Measurements from ENCODE around the gene JUN. TPM values are rescaled to one million over a fixed set of nuclear protein-coding genes. Genes with fewer than 3 reads are reported as not detected.

Gene JUN
- total and polyA plus RNA-seq, 12 donors, result 47.0 to 209 (median 78.0) TPM

GRCh38 chr1:58827298-58827697, 43.5 kb upstream of the JUN start:
- Histone ChIP-seq H3K4me1 (peaks cover 0 to 22% (median 9%) of the 10 kb centered on the region in 9 donors), H3K9me3 (peaks cover 0 to 25% (median 9%) of the 10 kb centered on the region in 11 donors), H3K27ac (no peak overlapping the region), H3K4me3 (no peak overlapping the region), H3K27me3 (no peaks in the 10 kb centered on the region), H3K36me3 (no peaks in the 10 kb centered on the region)
- DNase-seq, result no peak
- intact Hi-C loops (cut with DNase I), result no loop called here
- no peak for TF ChIP-seq CTCF (IDR thresholded peaks at IDR 0.05)
- ATAC-seq, result no peak

DNA sequence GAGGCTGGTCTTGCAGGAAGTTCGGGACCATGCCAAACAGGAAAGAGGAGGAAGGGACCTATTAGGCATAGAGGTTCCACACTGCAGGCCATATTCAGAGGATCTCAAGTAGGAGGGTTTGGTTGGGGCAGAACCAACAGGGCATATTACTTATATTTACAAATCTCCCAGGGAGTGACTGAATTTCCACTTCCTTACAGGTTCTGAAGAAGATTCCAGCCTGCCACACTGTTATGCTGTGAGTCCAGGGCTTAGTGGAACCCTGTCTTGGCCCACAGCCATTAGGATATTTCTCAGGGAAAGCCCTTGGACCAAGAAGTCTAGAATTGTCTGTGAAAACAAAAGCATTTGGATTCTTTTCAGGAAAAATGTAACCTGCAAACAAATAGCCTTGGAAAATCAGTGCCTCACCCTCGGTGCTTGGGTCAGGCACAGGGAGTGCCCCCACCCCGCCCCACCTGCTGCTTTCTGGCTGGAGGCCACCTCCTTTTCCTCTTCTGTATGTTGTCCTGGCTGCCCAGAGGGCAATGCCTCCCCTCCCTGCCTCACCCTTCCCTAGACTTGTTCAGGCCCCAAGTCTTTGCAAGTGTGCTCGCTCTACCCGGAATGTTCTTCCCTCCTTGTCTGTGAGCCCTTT, 41.0 kb upstream of the JUN start:
- peak in 7 of 8 donors; percentile 29 to 83 (median 75) for ATAC-seq
- no peak overlapping the region for H3K4me3 ChIP-seq
- WGBS, 2 donors, result 50 to 63% methylated on average over 5 of the region's 5 CpGs
- peaks cover 0 to 25% (median 9%) of the 10 kb centered on the region in 11 donors for H3K9me3 ChIP-seq
- peaks cover 0 to 30% (median 13%) of the 10 kb centered on the region in 9 donors for H3K4me1 ChIP-seq
- DNase-seq, result peak; percentile 40 to 50
- no peaks in the 10 kb centered on the region for H3K27me3 ChIP-seq
- H3K36me3 ChIP-seq, result no peaks in the 10 kb centered on the region
- no peak for TF ChIP-seq CTCF (IDR thresholded peaks at IDR 0.05)
- peak overlapping the region in 1 of 10 donors; percentile 19 for H3K27ac ChIP-seq
- intact Hi-C loops (cut with DNase I), result no loop called here

DNA sequence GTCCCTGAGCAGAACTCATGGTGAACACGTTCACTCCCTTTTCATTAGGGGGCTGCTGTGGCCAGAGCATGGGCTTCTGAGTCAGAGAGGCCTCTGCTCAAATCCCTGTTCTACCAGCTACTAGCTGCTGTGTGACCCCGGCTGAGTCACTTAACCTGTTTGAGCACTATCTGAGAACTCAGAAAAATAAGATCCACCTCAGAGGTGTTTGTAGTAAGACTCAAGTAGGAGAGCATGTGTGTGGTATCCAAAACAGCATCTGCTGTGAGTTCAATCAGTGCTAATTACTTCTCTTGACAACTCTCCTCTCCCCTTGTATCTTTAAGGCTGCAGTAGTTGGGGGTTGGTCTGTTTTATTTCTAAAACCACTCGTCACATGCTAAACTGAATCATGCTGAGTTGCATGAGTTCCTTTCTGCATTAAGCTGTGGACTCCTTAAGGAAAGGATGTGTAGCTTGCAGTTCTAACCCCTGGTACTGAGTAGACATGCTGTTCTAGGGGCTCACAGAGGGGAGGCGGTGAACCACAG, 39.7 kb upstream of the JUN start:
- H3K27ac ChIP-seq, result no peak overlapping the region
- intact Hi-C loops (cut with DNase I), result no loop called here
- no peaks in the 10 kb centered on the region for H3K27me3 ChIP-seq
- peaks cover 0 to 25% (median 9%) of the 10 kb centered on the region in 11 donors for H3K9me3 ChIP-seq
- DNase-seq (no peak), ATAC-seq (no peak)
- H3K4me3 ChIP-seq, result no peak overlapping the region
- H3K4me1 ChIP-seq, result peaks cover 0 to 34% (median 17%) of the 10 kb centered on the region in 9 donors
- TF ChIP-seq CTCF (IDR thresholded peaks at IDR 0.05), result no peak
- no peaks in the 10 kb centered on the region for H3K36me3 ChIP-seq
- 71 to 73% methylated on average over 4 of the region's 4 CpGs for WGBS, 2 donors

- H3K9me3 ChIP-seq, result peaks cover 0 to 4% (median 0%) of the 10 kb centered on the region in 11 donors
- no peaks in the 10 kb centered on the region for H3K36me3 ChIP-seq
- no peaks in the 10 kb centered on the region for H3K27me3 ChIP-seq
- H3K4me1 ChIP-seq, result peaks cover 0 to 54% (median 20%) of the 10 kb centered on the region in 9 donors
- no peak overlapping the region for H3K4me3 ChIP-seq
- no peak for ATAC-seq
- WGBS, 2 donors, result 73 to 78% methylated on average over 4 of the region's 4 CpGs
- intact Hi-C loops (cut with DNase I), result no loop called here
- no peak for DNase-seq
- H3K27ac ChIP-seq, result no peak overlapping the region
- no peak for TF ChIP-seq CTCF (IDR thresholded peaks at IDR 0.05)
These were observed 37.5 kb upstream of the JUN start for GRCh38 chr1:58821309-58821708.

Measured in heart right ventricle (tissue), 16 donors.